GM10266 (cell line): ENCODE measurements around the gene PARD3B.

Experiments used
- DNase-seq: peaks from one replicate; pipeline ENCODE4 v3.0.0; 2012; ENCODE audit errors: extremely low spot score
- CTCF ChIP-seq: IDR thresholded peaks from 2 replicates; pipeline ENCODE4 v1.5.1; 2012; ENCODE audit warnings: mild to moderate bottlenecking, low read depth; ENCODE audit not compliant: control insufficient read depth, insufficient read depth; ENCODE audit errors: missing control alignments

PARD3B gene

GRCh38 chr2:204544961-204545860 lies at the start of gene PARD3B:
PARD3B (plus strand) TSS chr2:204545475; CDS start chr2:204546000, 525 bp downstream.
- TF ChIP-seq CTCF: no peak
- peak; percentile 26 for DNase-seq

- no peak for DNase-seq
Measured at GRCh38 chr2:204496779-204497178, 48.5 kb upstream of the PARD3B start.

GRCh38 chr2:204497855-204498254 lies 47.4 kb upstream of the PARD3B start:
- DNase-seq: no peak
- TF ChIP-seq CTCF: no peak

More at GRCh38 chr2:204496779-204497178, 48.5 kb upstream of the PARD3B start:
- no peak for TF ChIP-seq CTCF

GRCh38 chr2:204498291-204498690 lies 47.0 kb upstream of the PARD3B start:
- DNase-seq: no peak
- TF ChIP-seq CTCF: no peak

- TF ChIP-seq CTCF: no peak
- no peak for DNase-seq
Measured at GRCh38 chr2:204503869-204504268, 41.4 kb upstream of the PARD3B start.

- TF ChIP-seq CTCF: no peak
- DNase-seq: no peak
Measured at GRCh38 chr2:204504594-204504993, 40.7 kb upstream of the PARD3B start.

GRCh38 chr2:204505488-204505887 lies 39.8 kb upstream of the PARD3B start:
- DNase-seq: no peak
- no peak for TF ChIP-seq CTCF
